ENCODE measurements around the gene MPHOSPH10. TPM values are rescaled to one million over a fixed set of nuclear protein-coding genes. Genes with fewer than 3 reads are reported as not detected.
"Not testable (repeated sequence)": the region's sequence is repeated elsewhere in the genome, so short reads cannot be mapped to it uniquely, and the experiment has no call there.

MPHOSPH10 gene
- total RNA-seq, 2 experiments from 2014 or later: 41.7 to 47.0 TPM

GRCh38 chr2:71157124-71157793 is 26.8 kb downstream of the MPHOSPH10 start:
- ChIA-PET CTCF (interaction anchor here (0.6 to 2.0 kb wide), 24 partner anchors 8 to 499 kb away, joined by 3 to 11 read pairs (median 3); partner anchors contain the start of genes MPHOSPH10 and PAIP2B), POLR2A (no interaction called here)
- TF ChIP-seq, protein P1, sequence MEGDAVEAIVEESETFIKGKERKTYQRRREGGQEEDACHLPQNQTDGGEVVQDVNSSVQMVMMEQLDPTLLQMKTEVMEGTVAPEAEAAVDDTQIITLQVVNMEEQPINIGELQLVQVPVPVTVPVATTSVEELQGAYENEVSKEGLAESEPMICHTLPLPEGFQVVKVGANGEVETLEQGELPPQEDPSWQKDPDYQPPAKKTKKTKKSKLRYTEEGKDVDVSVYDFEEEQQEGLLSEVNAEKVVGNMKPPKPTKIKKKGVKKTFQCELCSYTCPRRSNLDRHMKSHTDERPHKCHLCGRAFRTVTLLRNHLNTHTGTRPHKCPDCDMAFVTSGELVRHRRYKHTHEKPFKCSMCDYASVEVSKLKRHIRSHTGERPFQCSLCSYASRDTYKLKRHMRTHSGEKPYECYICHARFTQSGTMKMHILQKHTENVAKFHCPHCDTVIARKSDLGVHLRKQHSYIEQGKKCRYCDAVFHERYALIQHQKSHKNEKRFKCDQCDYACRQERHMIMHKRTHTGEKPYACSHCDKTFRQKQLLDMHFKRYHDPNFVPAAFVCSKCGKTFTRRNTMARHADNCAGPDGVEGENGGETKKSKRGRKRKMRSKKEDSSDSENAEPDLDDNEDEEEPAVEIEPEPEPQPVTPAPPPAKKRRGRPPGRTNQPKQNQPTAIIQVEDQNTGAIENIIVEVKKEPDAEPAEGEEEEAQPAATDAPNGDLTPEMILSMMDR (IDR thresholded peaks at IDR 0.05): peak; percentile 81
- intact Hi-C loops (cut with micrococcal nuclease): loop anchor here (5.0 to 10.0 kb wide), 2 partner anchors 118 to 355 kb away; no protein-coding TSS in a partner anchor
- peaks cover 3% of the 10 kb centered on the region for H3K4me1 Mint-ChIP-seq (ENCODE audit: low read depth)
- no peak overlapping the region for H3K4me3 Mint-ChIP-seq
- ATAC-seq: peak; percentile 81
- peak; percentile 79 for DNase-seq
- no peaks in the 10 kb centered on the region for H3K9me3 Mint-ChIP-seq
- H3K27ac Mint-ChIP-seq: no peak overlapping the region
- peaks cover 12% of the 10 kb centered on the region for H3K27me3 Mint-ChIP-seq
- H3K36me3 Mint-ChIP-seq (ENCODE audit: low read depth): no peaks in the 10 kb centered on the region

DNA sequence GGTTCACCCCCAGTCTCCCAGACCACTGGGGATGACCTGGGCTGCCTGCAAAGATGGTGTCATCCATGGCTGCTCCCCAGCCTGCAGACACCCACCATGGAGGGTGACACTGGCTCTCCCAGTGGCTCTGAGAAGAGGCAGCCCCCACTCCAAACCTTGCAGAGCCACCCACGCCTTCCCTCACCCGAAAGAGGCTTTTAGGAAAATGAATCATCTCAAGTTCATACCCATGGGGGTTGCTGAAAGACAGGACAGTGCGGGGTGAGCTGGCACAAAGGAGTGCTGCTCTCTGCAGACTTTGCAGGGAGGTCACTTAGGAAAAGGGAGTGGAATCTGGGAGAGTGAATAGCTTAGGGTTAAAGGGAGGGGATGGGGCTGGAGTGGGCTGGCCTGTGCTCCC is 36.4 kb downstream of the MPHOSPH10 start:
- DNase-seq: peak; percentile 29
- H3K27me3 Mint-ChIP-seq: peaks cover 10% of the 10 kb centered on the region
- no peaks in the 10 kb centered on the region for H3K4me1 Mint-ChIP-seq (ENCODE audit: low read depth)
- H3K4me3 Mint-ChIP-seq: no peak overlapping the region
- intact Hi-C loops (cut with micrococcal nuclease): no loop called here
- no peaks in the 10 kb centered on the region for H3K9me3 Mint-ChIP-seq
- H3K36me3 Mint-ChIP-seq (ENCODE audit: low read depth): no peaks in the 10 kb centered on the region
- ATAC-seq: peak; percentile 60
- no peak overlapping the region for H3K27ac Mint-ChIP-seq
- POLR2A ChIA-PET: no interaction called here
- CTCF ChIA-PET: no interaction called here
- TF ChIP-seq, protein P1 (IDR thresholded peaks at IDR 0.05): no peak

DNA sequence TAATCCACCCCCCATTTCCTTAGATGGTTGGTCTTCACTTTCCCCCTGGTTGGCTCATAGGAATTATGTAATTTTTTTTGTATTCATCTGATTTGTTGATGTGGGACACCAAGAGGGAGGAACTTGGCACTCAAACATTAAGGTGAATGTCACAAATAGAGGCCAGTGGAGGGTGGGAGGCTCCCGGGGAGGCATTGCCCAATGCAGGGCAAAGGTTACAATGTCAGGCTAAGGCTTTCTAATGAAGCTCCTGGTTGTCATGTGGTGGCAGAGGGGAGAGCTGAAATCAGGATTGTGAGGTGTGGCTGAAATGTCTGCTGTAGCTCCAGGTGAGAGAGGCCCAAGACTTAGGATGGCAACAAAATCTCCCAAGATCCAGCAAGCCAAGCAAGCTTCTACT is 42.7 kb downstream of the MPHOSPH10 start:
- Mint-ChIP-seq H3K4me1 (ENCODE audit: low read depth) (peaks cover 8% of the 10 kb centered on the region), H3K9me3 (no peaks in the 10 kb centered on the region), H3K4me3 (no peak overlapping the region), H3K36me3 (ENCODE audit: low read depth) (no peaks in the 10 kb centered on the region), H3K27me3 (no peaks in the 10 kb centered on the region), H3K27ac (no peak overlapping the region)
- POLR2A ChIA-PET: no interaction called here
- no peak for ATAC-seq
- intact Hi-C loops (cut with micrococcal nuclease): no loop called here
- CTCF ChIA-PET: no interaction called here
- TF ChIP-seq, protein P1 (IDR thresholded peaks at IDR 0.05): no peak
- DNase-seq: no peak

DNA sequence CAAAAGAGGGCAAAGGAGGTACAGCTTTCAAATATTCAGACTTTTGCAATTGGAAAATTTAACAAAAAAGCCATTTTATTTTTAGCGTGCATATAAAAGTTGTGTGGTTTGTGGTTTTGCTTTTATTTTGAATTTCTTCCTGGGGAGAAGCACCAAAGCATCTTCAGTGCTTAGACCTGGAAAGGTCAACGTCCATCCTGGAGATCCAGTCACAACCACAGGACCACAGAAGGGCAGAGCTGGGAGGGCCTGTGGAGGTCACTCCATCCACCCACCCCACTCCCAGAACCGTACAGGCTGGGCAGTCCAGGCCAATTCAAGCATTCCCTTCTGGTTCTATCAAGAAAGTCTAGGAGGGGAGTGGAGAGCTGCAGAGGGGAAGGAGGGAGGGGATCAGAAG is 43.8 kb downstream of the MPHOSPH10 start:
- Mint-ChIP-seq H3K4me1 (ENCODE audit: low read depth) (peaks cover 8% of the 10 kb centered on the region), H3K9me3 (no peaks in the 10 kb centered on the region), H3K27me3 (no peaks in the 10 kb centered on the region), H3K27ac (no peak overlapping the region), H3K4me3 (no peak overlapping the region), H3K36me3 (ENCODE audit: low read depth) (no peaks in the 10 kb centered on the region)
- intact Hi-C loops (cut with micrococcal nuclease): no loop called here
- ATAC-seq (no peak), DNase-seq (no peak)
- POLR2A ChIA-PET: no interaction called here
- TF ChIP-seq, protein P1 (IDR thresholded peaks at IDR 0.05): no peak
- CTCF ChIA-PET: no interaction called here

DNA sequence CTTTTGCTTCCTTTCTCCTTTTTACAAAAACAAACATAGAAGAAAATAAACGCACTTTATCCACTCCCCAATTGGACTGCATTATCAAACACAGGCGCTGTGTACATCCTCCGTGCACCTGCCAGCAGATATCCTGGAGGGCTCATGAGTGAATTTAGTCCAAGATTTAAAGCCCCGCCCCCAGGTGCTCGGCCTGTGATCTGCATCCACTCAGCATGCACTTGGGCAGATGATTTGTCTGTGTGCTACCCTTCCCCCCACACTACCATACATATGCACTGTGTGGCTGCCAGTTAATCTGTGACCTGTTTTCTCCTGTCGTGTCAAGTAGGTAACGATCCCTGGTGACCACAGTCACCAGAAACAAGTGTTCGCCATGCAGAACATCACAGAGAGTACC is 48.4 kb downstream of the MPHOSPH10 start:
- CTCF ChIA-PET; POLR2A ChIA-PET; DNase-seq; H3K9me3 Mint-ChIP-seq; intact Hi-C loops (cut with micrococcal nuclease); H3K27me3 Mint-ChIP-seq; ATAC-seq; H3K27ac Mint-ChIP-seq; H3K36me3 Mint-ChIP-seq (ENCODE audit: low read depth); H3K4me3 Mint-ChIP-seq: not testable (repeated sequence)
- H3K4me1 Mint-ChIP-seq (ENCODE audit: low read depth): peaks cover 11% of the 10 kb centered on the region
